GM19043 (cell line): ENCODE results near the gene DOCK4.

Experiments
- ATAC-seq: cut with Tn5 transposase; IDR thresholded peaks from one replicate; pipeline ENCODE4 v1.9.1; 2021; ENCODE audit warnings: low read depth; ENCODE audit not compliant: unreplicated experiment

DOCK4 gene

GRCh38 chr7:111841596-111842205 is 364.5 kb downstream of the DOCK4 start:
- ATAC-seq, result no peak

GRCh38 chr7:111840528-111840927 is 365.7 kb downstream of the DOCK4 start:
- ATAC-seq, result no peak

- no peak for ATAC-seq
These were observed 366.9 kb downstream of the DOCK4 start for GRCh38 chr7:111839261-111839660.

GRCh38 chr7:111836592-111836991 is 369.6 kb downstream of the DOCK4 start:
- no peak for ATAC-seq

GRCh38 chr7:111835066-111835465 is 371.1 kb downstream of the DOCK4 start:
- no peak for ATAC-seq

GRCh38 chr7:111834367-111834766 is 371.8 kb downstream of the DOCK4 start:
- no peak for ATAC-seq

- ATAC-seq, result no peak
These were observed 372.7 kb downstream of the DOCK4 start for GRCh38 chr7:111833466-111833865.

- ATAC-seq, result no peak
These were observed 374.0 kb downstream of the DOCK4 start for GRCh38 chr7:111832174-111832573.

- ATAC-seq, result no peak
These were observed 377.0 kb downstream of the DOCK4 start for GRCh38 chr7:111829221-111829620.

GRCh38 chr7:111827863-111828504 is 378.2 kb downstream of the DOCK4 start:
- no peak for ATAC-seq

- ATAC-seq, result no peak
These were observed 381.2 kb downstream of the DOCK4 start for GRCh38 chr7:111825046-111825445.

- no peak for ATAC-seq
These were observed 382.4 kb downstream of the DOCK4 start for GRCh38 chr7:111823826-111824225.

GRCh38 chr7:111821046-111821445 is 385.2 kb downstream of the DOCK4 start:
- no peak for ATAC-seq

GRCh38 chr7:111820621-111821020 is 385.6 kb downstream of the DOCK4 start:
- ATAC-seq, result no peak

- no peak for ATAC-seq
These were observed 386.1 kb downstream of the DOCK4 start for GRCh38 chr7:111820121-111820520.

- no peak for ATAC-seq
These were observed 390.8 kb downstream of the DOCK4 start for GRCh38 chr7:111815354-111815753.

GRCh38 chr7:111813306-111813705 is 392.9 kb downstream of the DOCK4 start:
- ATAC-seq, result no peak

- no peak for ATAC-seq
These were observed 400.0 kb downstream of the DOCK4 start for GRCh38 chr7:111806232-111806631.

GRCh38 chr7:111803015-111803758 is 403.0 kb downstream of the DOCK4 start:
- no peak for ATAC-seq

- no peak for ATAC-seq
These were observed 403.9 kb downstream of the DOCK4 start for GRCh38 chr7:111802194-111802772.

- no peak for ATAC-seq
These were observed 404.9 kb downstream of the DOCK4 start for GRCh38 chr7:111801277-111801676.
